Gastroesophageal sphincter (tissue), 4 donors: ENCODE results near the gene MARCHF2. TPM values are rescaled to one million over a fixed set of nuclear protein-coding genes. Genes with fewer than 3 reads are reported as not detected.
A peak's percentile ranks its signal among the peaks of the same experiment; 100 is the strongest.
"Not testable (repeated sequence)": the region's sequence is repeated elsewhere in the genome, so short reads cannot be mapped to it uniquely, and the experiment has no call there.

ENCODE experiments used
- ATAC-seq: fragments of 150-250 bp; one replicate; pipeline ENCODE4 v1.9.1; 2016; ENCODE audit warnings: mild to moderate bottlenecking, moderate library complexity
- H3K27ac ChIP-seq, 4 donors: fragments of 200-600 bp; sonication (generic) in 3 of 4; 1 replicate in 3 of 4; 2 replicates in 1 of 4; pipeline ENCODE4 v1.5.1; 2016 to 2019
- H3K27me3 ChIP-seq: fragments of 200-600 bp; sonication (generic); one replicate; pipeline ENCODE4 v1.5.1; 2019
- H3K36me3 ChIP-seq, 2 donors: fragments of 200-600 bp; sonication (generic); one replicate each; pipeline ENCODE4 v1.5.1; 2019; ENCODE audit warnings: control low read depth in 1 of 2
- H3K4me1 ChIP-seq, 3 donors: fragments of 200-600 bp; sonication (generic); 1 replicate in 2 of 3; 2 replicates in 1 of 3; pipeline ENCODE4 v1.5.1; 2016 to 2019; ENCODE audit warnings: control low read depth in 2 of 3
- H3K4me3 ChIP-seq, 2 donors: fragments of 200-600 bp; sonication (generic); one replicate each; pipeline ENCODE4 v1.5.1; 2019; ENCODE audit warnings: mild to moderate bottlenecking in 1 of 2, moderate library complexity in 1 of 2
- H3K9me3 ChIP-seq, 3 donors: fragments of 200-600 bp; sonication (generic); one replicate each; pipeline ENCODE4 v1.5.1; 2017 to 2019; ENCODE audit warnings: control low read depth in 2 of 3
- EP300 ChIP-seq: sonication (generic); formaldehyde crosslinking; IDR thresholded peaks from one replicate; pipeline ENCODE4 v1.6.1; 2017; ENCODE audit warnings: antibody characterized with exemption, mild to moderate bottlenecking
- POLR2A ChIP-seq, 2 donors: fragments of 450-650 bp; IDR thresholded peaks; one replicate each; pipeline ENCODE4 v1.6.1; 2017; ENCODE audit warnings: antibody characterized with exemption in 2 of 2, mild to moderate bottlenecking in 2 of 2, moderate library complexity in 1 of 2
- POLR2AphosphoS5 ChIP-seq: sonication (generic); formaldehyde crosslinking; IDR thresholded peaks from one replicate; pipeline ENCODE4 v1.6.1; 2017; ENCODE audit warnings: antibody characterized with exemption
- WGBS, 2 donors: methylation state at CpG; one replicate each; pipeline ENCODE4 v1.1.5; 2018; ENCODE audit warnings: low coverage in 1 of 2; 5-methylcytosine and 5-hydroxymethylcytosine counted together
- total RNA-seq, 4 donors: library from RNA; depleted of rRNA; stranded (reverse); fragments of >200 nt; gene quantifications; one replicate each; pipeline ENCODE4 v1.1.0, GENCODE V29; 2016
- TF ChIP-seq, protein P1 (sequence below), 4 experiments: fragments of 200-600 bp in 2 of 4; fragments of 450-650 bp in 2 of 4; sonication (generic) in 1 of 4; IDR thresholded peaks; one replicate each; pipeline ENCODE4 v1.5.1; 2017 to 2019; ENCODE audit warnings: antibody characterized with exemption in 4 of 4, mild to moderate bottlenecking in 2 of 4, moderate library complexity in 2 of 4

MARCHF2 gene
- total RNA-seq, 4 donors from 2014 or later = 125 to 330 (median 237) TPM

DNA sequence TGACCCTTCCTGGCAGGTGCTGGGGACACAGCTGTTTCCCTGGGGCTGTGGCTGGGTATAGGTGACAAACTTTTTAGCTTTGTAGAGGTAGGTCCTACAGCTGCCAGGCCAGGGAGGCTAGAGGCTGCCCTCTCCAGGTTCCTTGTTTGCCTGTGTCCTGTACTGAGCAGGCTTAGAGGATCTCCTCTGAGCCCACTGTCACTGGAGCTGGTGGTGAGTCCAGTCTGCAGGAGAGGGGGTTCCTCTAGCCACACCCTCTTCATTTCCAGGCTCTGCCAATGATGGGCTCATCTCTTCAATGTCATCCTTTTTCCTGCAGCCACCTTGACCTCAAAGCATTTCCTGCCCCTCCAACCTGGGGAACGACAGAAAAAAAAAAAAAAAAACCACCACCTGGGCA is 35.5 kb upstream of the MARCHF2 start:
- no peak for ATAC-seq
- Histone ChIP-seq H3K27ac (no peak overlapping the region), H3K9me3 (no peaks in the 10 kb centered on the region), H3K27me3 (no peaks in the 10 kb centered on the region), H3K4me3 (no peak overlapping the region), H3K36me3 (peaks cover 0 to 32% of the 10 kb centered on the region in 2 donors), H3K4me1 (peaks cover 0 to 11% (median 4%) of the 10 kb centered on the region in 3 donors)
- TF ChIP-seq POLR2AphosphoS5 (no peak), EP300 (no peak), POLR2A (IDR thresholded peaks at IDR 0.05) (no peak)
- TF ChIP-seq, protein P1, sequence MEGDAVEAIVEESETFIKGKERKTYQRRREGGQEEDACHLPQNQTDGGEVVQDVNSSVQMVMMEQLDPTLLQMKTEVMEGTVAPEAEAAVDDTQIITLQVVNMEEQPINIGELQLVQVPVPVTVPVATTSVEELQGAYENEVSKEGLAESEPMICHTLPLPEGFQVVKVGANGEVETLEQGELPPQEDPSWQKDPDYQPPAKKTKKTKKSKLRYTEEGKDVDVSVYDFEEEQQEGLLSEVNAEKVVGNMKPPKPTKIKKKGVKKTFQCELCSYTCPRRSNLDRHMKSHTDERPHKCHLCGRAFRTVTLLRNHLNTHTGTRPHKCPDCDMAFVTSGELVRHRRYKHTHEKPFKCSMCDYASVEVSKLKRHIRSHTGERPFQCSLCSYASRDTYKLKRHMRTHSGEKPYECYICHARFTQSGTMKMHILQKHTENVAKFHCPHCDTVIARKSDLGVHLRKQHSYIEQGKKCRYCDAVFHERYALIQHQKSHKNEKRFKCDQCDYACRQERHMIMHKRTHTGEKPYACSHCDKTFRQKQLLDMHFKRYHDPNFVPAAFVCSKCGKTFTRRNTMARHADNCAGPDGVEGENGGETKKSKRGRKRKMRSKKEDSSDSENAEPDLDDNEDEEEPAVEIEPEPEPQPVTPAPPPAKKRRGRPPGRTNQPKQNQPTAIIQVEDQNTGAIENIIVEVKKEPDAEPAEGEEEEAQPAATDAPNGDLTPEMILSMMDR (IDR thresholded peaks at IDR 0.05) = no peak
- 83% methylated on average over 1 of the region's 1 CpG for WGBS, 2 donors

DNA sequence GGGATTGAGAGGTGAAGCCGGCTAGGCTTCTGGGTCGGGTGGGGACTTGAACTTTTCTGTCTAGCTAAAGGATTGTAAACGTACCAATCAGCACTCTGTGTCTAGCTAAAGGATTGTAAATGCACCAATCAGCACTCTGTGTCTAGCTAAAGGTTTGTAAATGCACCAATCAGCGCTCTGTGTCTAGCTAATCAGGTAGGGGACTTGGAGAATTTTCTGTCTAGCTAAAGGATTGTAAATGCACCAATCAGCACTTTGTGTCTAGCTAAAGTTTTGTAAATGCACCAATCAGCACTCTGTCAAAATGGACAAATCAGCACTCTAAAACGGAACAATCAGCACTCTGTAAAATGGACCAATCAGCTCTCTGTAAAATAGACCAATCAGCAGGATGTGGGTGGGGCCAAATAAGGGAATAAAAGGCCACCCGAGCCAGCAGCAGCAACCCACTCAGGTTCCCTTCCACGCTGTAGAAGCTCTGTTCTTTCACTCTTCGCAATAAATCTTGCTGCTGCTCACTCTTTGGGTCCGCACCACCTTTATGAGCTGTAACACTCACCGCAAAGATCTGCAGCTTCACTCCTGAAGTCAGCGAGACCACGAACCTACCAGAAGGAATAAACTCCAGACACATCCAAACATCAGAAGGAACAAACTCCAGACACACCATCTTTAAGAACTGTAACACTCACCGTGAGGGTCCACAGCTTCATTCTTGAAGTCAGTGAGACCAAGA is 33.8 kb upstream of the MARCHF2 start:
- H3K36me3 ChIP-seq = peaks cover 0 to 25% of the 10 kb centered on the region in 2 donors
- not testable (repeated sequence) for H3K4me3 ChIP-seq, H3K4me1 ChIP-seq, H3K9me3 ChIP-seq, H3K27ac ChIP-seq, H3K27me3 ChIP-seq, ATAC-seq
- WGBS, 2 donors = 86 to 90% methylated on average over 5 to 10 of the region's 13 CpGs

DNA sequence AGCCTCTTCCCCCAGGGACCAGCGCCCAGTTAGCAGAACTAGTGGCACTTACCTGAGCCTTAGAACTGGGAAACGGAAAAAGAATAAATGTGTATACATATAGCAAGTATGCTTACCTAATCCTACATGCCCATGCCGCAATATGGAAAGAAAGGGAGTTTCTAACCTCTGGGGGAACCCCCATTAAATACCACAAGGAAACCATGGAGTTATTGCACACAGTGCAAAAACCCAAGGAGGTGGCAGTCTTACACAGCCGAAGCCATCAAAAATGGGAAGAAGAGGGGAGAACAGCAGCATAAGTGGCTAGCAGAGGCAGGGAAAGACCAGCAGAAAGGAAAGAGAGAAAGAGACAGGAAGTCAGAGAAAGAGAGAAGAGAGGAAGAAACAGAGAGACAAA is 28.5 kb upstream of the MARCHF2 start:
- ATAC-seq = not testable (repeated sequence)

DNA sequence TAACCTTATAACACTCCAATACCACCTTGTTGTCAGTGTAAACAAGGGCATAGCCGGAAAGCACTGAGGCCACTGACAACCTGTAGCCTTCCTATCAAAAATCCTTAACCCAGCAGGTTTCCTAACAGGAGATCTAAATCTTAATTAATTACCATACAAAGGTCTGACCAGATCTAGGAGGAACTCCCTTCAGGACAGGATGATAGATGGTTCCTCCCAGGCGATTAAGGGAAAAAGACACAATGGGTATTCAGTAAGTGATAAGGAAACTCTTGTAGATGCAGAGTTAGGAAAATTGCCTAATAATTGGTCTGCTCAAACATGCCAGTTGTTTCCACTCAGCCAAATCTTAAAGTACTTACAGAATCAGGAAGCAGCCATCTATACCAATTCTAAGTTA is 28.0 kb upstream of the MARCHF2 start:
- not testable (repeated sequence) for H3K9me3 ChIP-seq, H3K27ac ChIP-seq, H3K36me3 ChIP-seq, ATAC-seq, H3K4me3 ChIP-seq, H3K4me1 ChIP-seq, H3K27me3 ChIP-seq
- 48% methylated on average over 2 of the region's 2 CpGs; no CpG with 5 or more reads in 1 of the 2 donors for WGBS, 2 donors

More for the DNA sequence above, 28.5 kb upstream of the MARCHF2 start:
- not testable (repeated sequence) for H3K4me1 ChIP-seq, H3K9me3 ChIP-seq, H3K4me3 ChIP-seq, H3K27ac ChIP-seq, H3K36me3 ChIP-seq, H3K27me3 ChIP-seq
- WGBS, 2 donors = 62 to 91% methylated on average over 3 to 4 of the region's 4 CpGs

DNA sequence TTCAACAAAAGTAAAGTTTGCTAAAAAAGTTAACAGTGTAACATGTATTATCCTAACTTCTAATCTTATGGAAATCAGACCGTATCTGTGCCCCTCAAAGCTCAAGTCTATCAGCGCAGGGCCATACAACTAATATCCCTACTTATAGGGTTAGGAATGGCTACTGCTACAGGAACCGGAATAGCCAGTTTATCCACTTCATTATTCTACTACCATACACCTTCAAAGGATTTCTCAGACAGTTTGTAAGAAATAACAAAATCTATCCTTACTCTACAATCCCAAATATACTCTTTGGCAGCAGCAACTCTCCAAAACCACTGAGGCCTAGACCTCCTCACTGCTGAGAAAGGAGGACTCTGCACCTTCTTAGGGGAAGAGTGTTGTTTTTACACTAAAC is 27.5 kb upstream of the MARCHF2 start:
- H3K36me3 ChIP-seq, H3K9me3 ChIP-seq, H3K27me3 ChIP-seq, H3K4me1 ChIP-seq, H3K4me3 ChIP-seq, ATAC-seq: not testable (repeated sequence)
- H3K27ac ChIP-seq = peak overlapping the region in 1 of 4 donors; percentile 1
- WGBS, 2 donors = 91 to 95% methylated on average over 3 of the region's 3 CpGs

DNA sequence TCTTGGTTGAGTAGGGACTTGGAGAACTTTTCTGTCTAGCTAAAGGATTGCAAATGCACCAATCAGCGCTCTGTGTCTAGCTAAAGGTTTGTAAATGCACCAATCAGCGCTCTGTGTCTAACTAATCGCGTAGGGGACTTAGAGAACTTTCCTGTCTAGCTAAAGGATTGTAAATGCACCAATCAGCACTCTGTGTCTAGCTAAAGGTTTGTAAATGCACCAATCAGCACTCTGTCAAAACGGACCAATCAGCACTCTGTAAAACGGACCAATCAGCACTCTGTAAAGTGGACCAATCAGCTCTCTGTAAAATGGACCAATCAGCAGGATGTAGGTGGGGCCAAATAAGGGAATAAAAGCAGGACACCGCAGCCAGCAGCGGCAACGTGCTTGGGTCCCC is 26.7 kb upstream of the MARCHF2 start:
- H3K36me3 ChIP-seq, H3K27me3 ChIP-seq, H3K4me3 ChIP-seq, H3K9me3 ChIP-seq, H3K27ac ChIP-seq, ATAC-seq: not testable (repeated sequence)
- peaks cover 5 to 18% (median 6%) of the 10 kb centered on the region in 3 donors for H3K4me1 ChIP-seq
- 81 to 93% methylated on average over 3 to 4 of the region's 9 CpGs for WGBS, 2 donors

DNA sequence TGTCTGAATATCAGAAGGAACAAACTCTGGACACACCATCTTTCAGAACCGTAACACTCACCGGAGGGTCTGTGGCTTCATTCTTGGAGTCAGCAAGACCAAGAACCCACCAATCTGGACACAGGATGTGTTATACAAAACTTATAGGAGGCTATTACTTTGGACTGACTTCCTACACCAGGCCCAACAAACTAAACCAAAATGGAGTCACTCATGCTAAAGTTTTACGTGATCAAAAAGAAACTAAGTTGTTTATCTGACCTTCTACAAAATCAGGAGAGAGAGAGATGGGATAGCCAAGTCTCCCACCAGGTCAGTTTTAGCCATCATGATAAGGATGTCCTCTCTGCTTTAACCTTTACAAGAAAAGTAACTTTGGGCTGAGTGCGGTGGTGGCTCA is 26.1 kb upstream of the MARCHF2 start:
- 64 to 80% methylated on average over 2 to 4 of the region's 4 CpGs for WGBS, 2 donors

More for the DNA sequence above, 26.1 kb upstream of the MARCHF2 start:
- Histone ChIP-seq H3K4me1 (peaks cover 7 to 23% (median 12%) of the 10 kb centered on the region in 3 donors), H3K27ac (no peak overlapping the region), H3K4me3 (no peak overlapping the region), H3K9me3 (no peaks in the 10 kb centered on the region), H3K36me3 (no peaks in the 10 kb centered on the region), H3K27me3 (no peaks in the 10 kb centered on the region)
- ATAC-seq = no peak
- TF ChIP-seq, protein P1 (IDR thresholded peaks at IDR 0.05) = no peak
